Measurements from ENCODE around the gene APBA3. TPM values are rescaled to one million over a fixed set of nuclear protein-coding genes. Genes with fewer than 3 reads are reported as not detected.
A peak's percentile ranks its signal among the peaks of the same experiment; 100 is the strongest.

Gene APBA3
- total and polyA plus RNA-seq, 2 experiments from 2014 or later, result 17.2 to 31.8 TPM

- H3K4me1 ChIP-seq (ENCODE audit: insufficient read depth), result no peaks in the 10 kb centered on the region; the same call in 1 of the 2 replicates
Observed at GRCh38 chr19:3783660-3784584, 22.4 kb upstream of the APBA3 start.

GRCh38 chr19:3782903-3783302, 21.4 kb upstream of the APBA3 start:
- no peak overlapping the region for H3K27ac Mint-ChIP-seq
- no peaks in the 10 kb centered on the region for H4K20me1 ChIP-seq (replicated peaks; ENCODE audit: insufficient read depth)
- H3K9me3 Mint-ChIP-seq, result peaks cover 29% of the 10 kb centered on the region
- no peak overlapping the region for H3K4me3 ChIP-seq
- ATAC-seq (no peak), DNase-seq (ENCODE audit: low spot score) (no peak)
- no peak overlapping the region for H2AFZ ChIP-seq
- no peaks in the 10 kb centered on the region; the same call in 1 of the 2 replicates for H3K4me1 ChIP-seq (ENCODE audit: insufficient read depth)
- peaks cover 8% of the 10 kb centered on the region for H3K4me1 Mint-ChIP-seq
- no peaks in the 10 kb centered on the region for H3F3A ChIP-seq (replicated peaks; ENCODE audit: low read depth)
- H3K4me3 Mint-ChIP-seq, result no peak overlapping the region
- H3K79me2 ChIP-seq (replicated peaks; ENCODE audit: insufficient read depth), result no peaks in the 10 kb centered on the region
- H3K9me2 ChIP-seq (ENCODE audit: insufficient read depth), result no peaks in the 10 kb centered on the region
- H3K27ac ChIP-seq (ENCODE audit: low read depth), result no peak overlapping the region
- no peak overlapping the region for H3K4me2 ChIP-seq
- peaks cover 21% of the 10 kb centered on the region for H3K27me3 Mint-ChIP-seq (ENCODE audit: insufficient read depth, low read depth, poor library complexity)
- peaks cover 10% of the 10 kb centered on the region for H3K27me3 ChIP-seq (ENCODE audit: insufficient read depth)
- peaks cover 4% of the 10 kb centered on the region; the same call in 1 of the 2 replicates for H3K36me3 ChIP-seq (ENCODE audit: insufficient read depth)
- H3K36me3 Mint-ChIP-seq (ENCODE audit: low read depth), result peaks cover 33% of the 10 kb centered on the region
- TF ChIP-seq STAT1 (IDR thresholded peaks at IDR 0.05; ENCODE audit: unreplicated experiment) (no peak), JUNB (IDR thresholded peaks at IDR 0.05; ENCODE audit: unreplicated experiment) (no peak), ETS1 (IDR thresholded peaks at IDR 0.05) (no peak), NANOG (IDR thresholded peaks at IDR 0.05; ENCODE audit: borderline replicate concordance) (no peak), REST (IDR thresholded peaks at IDR 0.05; ENCODE audit: unreplicated experiment) (no peak), EZH2phosphoT487 (IDR thresholded peaks at IDR 0.05; ENCODE audit: unreplicated experiment) (no peak)

More at GRCh38 chr19:3783660-3784584, 22.4 kb upstream of the APBA3 start:
- Histone ChIP-seq H3K79me2 (replicated peaks; ENCODE audit: insufficient read depth) (no peaks in the 10 kb centered on the region), H3F3A (replicated peaks; ENCODE audit: low read depth) (no peaks in the 10 kb centered on the region), H4K20me1 (replicated peaks; ENCODE audit: insufficient read depth) (no peaks in the 10 kb centered on the region), H3K27me3 (ENCODE audit: insufficient read depth) (peaks cover 10% of the 10 kb centered on the region), H3K4me3 (no peak overlapping the region), H2AFZ (no peak overlapping the region), H3K36me3 (ENCODE audit: insufficient read depth) (peaks cover 4% of the 10 kb centered on the region; the same call in 1 of the 2 replicates), H3K4me2 (no peak overlapping the region), H3K9me2 (ENCODE audit: insufficient read depth) (no peaks in the 10 kb centered on the region), H3K27ac (ENCODE audit: low read depth) (no peak overlapping the region)
- ATAC-seq (peak; percentile 75), DNase-seq (ENCODE audit: low spot score) (peak; percentile 81)
- TF ChIP-seq ETS1 (IDR thresholded peaks at IDR 0.05) (no peak), CREB1 (CRISPR knock-in tag; IDR thresholded peaks at IDR 0.05; ENCODE audit: low read depth) (0 out of 2 replicates have a peak, but pooled peaks have one; percentile 22), CTCF (conservative IDR thresholded peaks at IDR 0.05; ENCODE audit: low read depth in 2 of 2) (peak; percentile 63 to 89)
- peaks cover 33% of the 10 kb centered on the region for H3K36me3 Mint-ChIP-seq (ENCODE audit: low read depth)
- no peak overlapping the region for H3K27ac Mint-ChIP-seq
- H3K4me1 Mint-ChIP-seq, result peaks cover 8% of the 10 kb centered on the region
- peaks cover 29% of the 10 kb centered on the region for H3K9me3 Mint-ChIP-seq
- H3K27me3 Mint-ChIP-seq (ENCODE audit: insufficient read depth, low read depth, poor library complexity), result peaks cover 21% of the 10 kb centered on the region
- peak overlapping the region; percentile 78 for H3K4me3 Mint-ChIP-seq

Data from GM23338 (cell line).